HG02870 (cell line): ENCODE data around the gene TUBB3.

Experiments used
- ATAC-seq: cut with Tn5 transposase; IDR thresholded peaks from one replicate; pipeline ENCODE4 v1.9.1; 2021; ENCODE audit warnings: mild to moderate bottlenecking, moderate library complexity; ENCODE audit not compliant: unreplicated experiment

The TUBB3 gene

GRCh38 chr16:89936981-89937380 is 13.8 kb downstream of the TUBB3 start:
- ATAC-seq: no peak

GRCh38 chr16:89938175-89938885 is 15.2 kb downstream of the TUBB3 start:
- ATAC-seq: no peak

GRCh38 chr16:89944773-89945172 is 21.6 kb downstream of the TUBB3 start:
- no peak for ATAC-seq

- no peak for ATAC-seq
Measured at GRCh38 chr16:89945654-89946053, 22.5 kb downstream of the TUBB3 start.

DNA sequence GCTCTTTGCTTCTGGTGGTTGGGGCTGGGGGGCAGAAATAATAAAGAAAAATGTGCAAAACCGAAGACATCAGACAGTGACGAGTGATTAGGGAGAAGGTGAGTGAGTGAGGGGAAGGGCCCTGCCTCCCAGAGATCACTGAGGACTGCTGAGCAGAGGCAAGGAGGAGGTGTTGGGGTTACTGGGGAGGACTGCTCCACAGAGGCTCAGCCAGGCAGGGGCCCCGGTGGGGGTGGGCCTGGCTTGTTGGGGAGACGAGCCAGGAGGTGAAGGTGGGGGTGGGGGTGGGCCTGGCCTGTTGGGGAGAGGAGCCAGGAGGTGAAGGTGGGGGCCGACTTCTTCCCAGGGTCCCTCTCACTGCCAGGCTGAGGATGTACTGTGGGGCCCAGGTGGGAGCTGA is 23.4 kb downstream of the TUBB3 start:
- no peak for ATAC-seq

- no peak for ATAC-seq
Measured at GRCh38 chr16:89949121-89949742, 26.1 kb downstream of the TUBB3 start.

GRCh38 chr16:89949756-89950155 is 26.6 kb downstream of the TUBB3 start:
- ATAC-seq: no peak

GRCh38 chr16:89951509-89951908 is 28.4 kb downstream of the TUBB3 start:
- ATAC-seq: no peak

GRCh38 chr16:89952049-89952448 is 28.9 kb downstream of the TUBB3 start:
- ATAC-seq: no peak

- no peak for ATAC-seq
Measured at GRCh38 chr16:89952551-89952950, 29.4 kb downstream of the TUBB3 start.

DNA sequence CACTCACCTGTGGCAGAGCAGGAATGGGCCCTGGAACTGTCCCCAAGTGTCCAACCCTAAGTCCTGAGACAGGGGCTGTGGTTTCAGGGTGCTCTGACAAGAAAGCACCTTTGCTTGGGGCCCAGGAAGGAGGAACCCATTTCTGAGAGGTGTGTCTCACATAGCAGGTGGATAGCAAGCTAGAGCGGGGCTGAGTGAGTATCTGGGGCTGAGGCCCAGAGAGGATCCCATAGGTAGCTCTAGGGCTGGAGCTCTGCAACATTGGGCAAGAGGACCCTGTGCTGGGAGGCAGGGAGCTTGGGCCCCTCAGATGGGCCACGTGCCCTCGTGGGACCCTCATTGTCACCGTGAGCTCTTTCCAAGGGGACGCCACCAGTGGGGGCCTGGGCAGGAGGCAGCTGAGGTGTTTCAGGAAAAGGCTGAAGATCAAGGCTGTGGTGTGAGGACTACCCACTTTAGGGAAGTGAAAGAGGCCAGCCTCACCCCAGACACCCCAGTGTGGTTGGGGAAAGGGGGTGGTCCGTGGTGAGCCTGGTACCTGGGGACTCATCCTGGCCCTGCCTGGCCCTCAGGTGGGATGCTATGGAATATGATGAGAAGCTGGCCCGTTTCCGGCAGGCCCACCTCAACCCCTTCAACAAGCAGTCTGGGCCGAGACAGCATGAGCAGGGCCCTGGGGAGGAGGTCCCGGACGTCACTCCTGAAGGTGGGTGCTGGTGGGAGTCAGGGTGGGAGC is 30.7 kb downstream of the TUBB3 start:
- ATAC-seq: peak; percentile 65

DNA sequence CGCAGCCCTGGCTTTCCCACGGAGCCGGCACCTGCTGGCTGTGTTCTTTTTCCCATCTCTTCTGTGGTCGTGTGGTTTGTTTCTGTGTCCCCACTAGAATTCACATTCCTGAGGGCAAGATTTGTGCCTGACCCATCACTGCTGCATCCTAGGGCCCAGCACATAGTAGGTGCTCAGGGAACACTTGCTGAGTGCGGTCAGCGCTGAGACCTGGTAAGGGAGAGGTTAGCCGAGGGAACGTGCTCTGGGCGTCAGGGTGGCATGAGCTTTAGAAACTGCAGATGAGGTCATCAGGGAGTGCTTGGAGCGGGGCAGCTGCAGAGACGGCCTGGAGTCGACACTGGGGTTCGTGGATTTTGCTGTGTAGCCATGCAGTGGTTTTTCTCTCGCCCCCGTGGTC is 31.3 kb downstream of the TUBB3 start:
- ATAC-seq: no peak

DNA sequence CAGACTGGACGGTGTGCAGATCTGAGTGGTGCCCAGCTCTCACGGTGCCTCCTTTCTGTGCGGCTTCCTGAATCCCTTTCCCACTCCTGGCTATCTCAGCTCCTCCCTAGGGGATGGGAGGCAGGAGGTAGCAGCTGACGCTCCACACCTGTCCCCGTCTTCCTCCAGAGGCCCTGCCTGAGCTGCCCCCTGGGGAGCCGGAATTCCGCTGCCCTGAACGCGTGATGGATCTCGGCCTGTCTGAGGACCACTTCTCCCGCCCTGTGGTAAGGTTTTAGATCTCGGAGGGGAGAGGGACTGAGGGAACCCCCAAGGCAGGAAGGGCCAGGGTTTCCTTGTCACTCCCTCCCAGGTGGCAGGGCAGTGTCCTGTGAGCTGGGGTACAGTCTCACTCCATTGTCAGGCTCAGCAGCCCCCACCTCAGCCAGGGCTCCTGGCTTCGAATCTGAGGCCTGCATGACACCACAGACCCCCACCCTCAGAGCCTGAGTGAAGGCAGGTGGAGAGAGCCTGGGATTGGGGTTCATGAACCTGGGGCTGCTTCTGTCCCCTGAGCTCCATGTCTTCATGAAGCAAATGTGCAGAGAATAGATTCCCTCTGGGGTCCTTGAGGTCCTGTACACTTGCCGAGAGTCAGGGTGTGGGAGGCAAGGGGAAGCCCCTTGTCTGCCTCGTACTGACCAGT is 32.0 kb downstream of the TUBB3 start:
- ATAC-seq: no peak

DNA sequence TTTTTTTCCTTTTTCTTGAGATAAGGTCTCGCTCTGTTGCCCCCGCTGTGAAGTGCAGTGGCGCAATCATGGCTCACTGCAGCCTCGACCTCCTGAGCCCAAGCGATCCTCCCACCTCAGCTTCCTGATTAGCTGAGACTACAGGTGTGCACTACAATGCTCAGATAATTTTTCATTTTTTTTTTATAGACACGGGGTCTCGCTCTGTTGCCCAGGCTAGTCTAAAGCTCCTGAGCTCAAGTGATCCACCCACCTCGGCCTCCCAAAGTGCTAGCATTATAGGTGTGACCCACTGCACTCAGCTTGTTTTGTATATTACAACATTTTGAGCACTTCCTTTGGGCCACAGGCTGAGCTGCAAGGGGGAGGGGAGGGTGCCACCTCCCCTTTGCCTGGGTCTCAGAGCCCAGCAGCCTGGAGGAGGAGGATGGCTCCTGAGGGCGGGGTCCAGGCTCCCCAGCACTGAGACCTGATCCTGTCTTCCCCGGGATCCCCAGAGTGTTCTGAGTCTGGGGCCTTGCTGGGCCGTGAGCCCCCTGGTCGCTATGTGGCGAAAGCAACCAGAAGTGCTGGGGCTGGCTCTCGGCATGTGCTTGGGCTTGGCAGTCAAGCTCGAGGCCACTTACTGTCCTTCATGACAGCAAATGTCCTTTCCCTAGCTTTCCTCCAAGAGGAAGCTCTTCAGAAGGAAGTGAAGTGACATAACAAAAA is 33.5 kb downstream of the TUBB3 start:
- no peak for ATAC-seq

DNA sequence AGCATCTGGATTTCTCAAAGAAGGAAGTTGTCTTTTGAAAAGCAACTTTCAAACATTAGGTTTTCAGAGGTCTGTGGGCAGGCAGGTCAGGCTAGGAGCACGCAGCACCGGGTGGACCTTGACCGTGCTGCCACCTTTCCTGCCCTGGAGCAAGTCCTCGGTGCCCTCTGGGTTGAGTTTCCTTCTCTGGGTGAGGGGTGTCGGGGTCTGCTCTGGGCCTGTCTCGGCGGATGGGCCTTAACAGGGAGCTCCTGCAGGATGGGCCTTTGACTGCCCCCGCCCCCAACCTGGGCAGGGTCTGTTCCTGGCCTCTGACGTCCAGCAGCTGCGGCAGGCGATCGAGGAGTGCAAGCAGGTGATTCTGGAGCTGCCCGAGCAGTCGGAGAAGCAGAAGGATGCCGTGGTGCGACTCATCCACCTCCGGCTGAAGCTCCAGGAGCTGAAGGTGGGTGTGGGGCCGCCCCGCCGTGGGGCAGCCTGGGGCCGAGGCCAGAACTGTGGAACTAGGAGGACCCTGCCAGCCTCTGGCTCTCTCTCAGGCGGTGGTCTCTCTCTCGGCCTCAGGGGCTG is 34.2 kb downstream of the TUBB3 start:
- no peak for ATAC-seq

GRCh38 chr16:89958068-89958467 is 34.9 kb downstream of the TUBB3 start:
- no peak for ATAC-seq

GRCh38 chr16:89958596-89958995 is 35.5 kb downstream of the TUBB3 start:
- ATAC-seq: no peak

GRCh38 chr16:89960966-89961365 is 37.8 kb downstream of the TUBB3 start:
- ATAC-seq: no peak

- no peak for ATAC-seq
Measured at GRCh38 chr16:89961920-89962319, 38.8 kb downstream of the TUBB3 start.

DNA sequence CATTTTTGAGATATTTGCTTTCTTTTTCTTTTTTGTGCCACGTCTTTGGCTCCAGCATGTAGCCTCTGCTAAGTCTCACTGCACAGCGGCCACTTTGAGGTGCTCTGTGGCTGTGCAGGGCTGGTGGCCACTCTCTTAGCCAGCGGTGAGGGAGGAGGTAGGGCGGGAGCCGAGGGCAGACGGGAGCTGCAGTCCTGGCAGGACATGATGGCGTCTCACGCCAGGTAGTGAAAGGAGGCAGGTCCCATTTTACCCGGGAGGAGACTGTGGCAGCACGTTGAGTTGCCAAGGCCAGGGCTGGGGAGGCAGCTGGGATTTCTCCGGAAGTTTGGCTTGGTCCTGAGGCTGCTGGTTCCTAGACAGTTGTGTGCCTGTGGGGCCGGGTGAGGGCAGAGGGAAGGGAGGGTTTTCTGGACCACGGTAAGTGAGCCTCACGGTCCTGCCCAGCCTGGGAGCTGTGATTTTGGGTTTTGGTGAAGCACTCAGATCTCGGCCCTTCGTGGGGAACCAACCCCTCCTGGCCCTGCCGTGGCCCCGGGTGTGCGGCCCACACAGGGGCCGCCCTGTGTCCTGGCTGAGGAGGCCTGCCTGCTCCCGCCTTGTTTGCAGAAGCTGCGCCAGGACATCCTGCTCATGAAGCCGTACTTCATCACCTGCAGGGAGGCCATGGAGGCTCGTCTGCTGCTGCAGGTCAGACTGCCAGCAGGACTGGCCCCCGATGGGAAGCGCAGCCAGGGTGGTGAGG is 39.8 kb downstream of the TUBB3 start:
- no peak for ATAC-seq
